Uterus (tissue), 4 donors: ENCODE results near the gene CDKAL1. TPM values are rescaled to one million over a fixed set of nuclear protein-coding genes. Genes with fewer than 3 reads are reported as not detected.

Experiments
- DNase-seq, 2 donors: peaks; one replicate each; pipeline ENCODE4 v3.0.0-alpha.2; 2019 to 2020
- H3K27ac ChIP-seq, 2 donors: fragments of 200-600 bp; sonication (generic); 1 replicate in 1 of 2; 2 replicates in 1 of 2; pipeline ENCODE4 v1.5.1; 2016 to 2018
- H3K27me3 ChIP-seq, 2 donors: fragments of 200-600 bp; sonication (generic); one replicate each; pipeline ENCODE4 v1.5.1; 2018 to 2019; ENCODE audit warnings: control low read depth in 1 of 2
- H3K36me3 ChIP-seq, 2 donors: fragments of 200-600 bp; sonication (generic); one replicate each; pipeline ENCODE4 v1.5.1; 2019; ENCODE audit warnings: control low read depth in 1 of 2
- H3K4me1 ChIP-seq, 2 donors: fragments of 200-600 bp; sonication (generic); one replicate each; pipeline ENCODE4 v1.5.1; 2018 to 2019; ENCODE audit warnings: control low read depth in 1 of 2
- H3K4me3 ChIP-seq, 2 donors: fragments of 200-600 bp; sonication (generic); 1 replicate in 1 of 2; 2 replicates in 1 of 2; pipeline ENCODE4 v1.5.1; 2018 to 2019; ENCODE audit warnings: mild to moderate bottlenecking in 1 of 2
- H3K9me3 ChIP-seq, 2 donors: fragments of 200-600 bp; sonication (generic); one replicate each; pipeline ENCODE4 v1.5.1; 2019; ENCODE audit warnings: control low read depth in 1 of 2
- CTCF ChIP-seq, 4 experiments: fragments of 200-600 bp in 2 of 4; fragments of 450-650 bp in 2 of 4; sonication (generic) in 2 of 4; IDR thresholded peaks; one replicate each; pipeline ENCODE4 v1.5.1; 2016 to 2019; ENCODE audit warnings: antibody characterized with exemption in 4 of 4, mild to moderate bottlenecking in 2 of 4, moderate library complexity in 1 of 4
- POLR2A ChIP-seq, 2 donors: fragments of 450-650 bp; IDR thresholded peaks; one replicate each; pipeline ENCODE4 v1.6.1; 2016; ENCODE audit warnings: antibody characterized with exemption in 2 of 2, mild to moderate bottlenecking in 1 of 2, moderate library complexity in 1 of 2
- intact Hi-C: fragments of 100-400 bp; cut with DNase I; formaldehyde crosslinking; loops from one replicate; pipeline ENCODE4 v1.15.1; 2023; ENCODE audit warnings: low total_unique reads
- total RNA-seq, 4 donors: library from RNA; depleted of rRNA in 3 of 4; stranded (reverse); fragments of >200 nt in 3 of 4; gene quantifications; one replicate each; pipeline versions ENCODE4 v1.1.0 to v1.2.4, GENCODE V29; 2014 to 2023
- donor health status: DM: yes; HTN: yes; CAD: no.

Gene CDKAL1
- total RNA-seq, 4 donors from 2014 or later, result 5.0 to 51.7 (median 18.9) TPM

- Histone ChIP-seq H3K27me3 (no peaks in the 10 kb centered on the region), H3K4me3 (no peak overlapping the region), H3K36me3 (no peaks in the 10 kb centered on the region), H3K27ac (no peak overlapping the region), H3K9me3 (no peaks in the 10 kb centered on the region), H3K4me1 (no peaks in the 10 kb centered on the region)
- DNase-seq, result no peak
- intact Hi-C loops, result no loop called here
- no peak for TF ChIP-seq CTCF (IDR thresholded peaks at IDR 0.05)
- no peak for TF ChIP-seq POLR2A (IDR thresholded peaks at IDR 0.05)
These were observed 396.8 kb downstream of the CDKAL1 start for GRCh38 chr6:20931093-20931492.

- no peak overlapping the region for H3K27ac ChIP-seq
These were observed 397.5 kb downstream of the CDKAL1 start for GRCh38 chr6:20931772-20932171.

GRCh38 chr6:20932284-20932683 is 398.0 kb downstream of the CDKAL1 start:
- Histone ChIP-seq H3K4me1 (no peaks in the 10 kb centered on the region), H3K9me3 (no peaks in the 10 kb centered on the region), H3K27me3 (no peaks in the 10 kb centered on the region), H3K4me3 (no peak overlapping the region), H3K27ac (no peak overlapping the region), H3K36me3 (no peaks in the 10 kb centered on the region)
- intact Hi-C loops, result no loop called here
- DNase-seq, result no peak
- TF ChIP-seq POLR2A (IDR thresholded peaks at IDR 0.05), result no peak
- no peak for TF ChIP-seq CTCF (IDR thresholded peaks at IDR 0.05)

More at GRCh38 chr6:20931772-20932171, 397.5 kb downstream of the CDKAL1 start:
- H3K36me3 ChIP-seq, result no peaks in the 10 kb centered on the region
- no peaks in the 10 kb centered on the region for H3K9me3 ChIP-seq
- intact Hi-C loops, result no loop called here
- TF ChIP-seq CTCF (IDR thresholded peaks at IDR 0.05), result no peak
- no peak for TF ChIP-seq POLR2A (IDR thresholded peaks at IDR 0.05)
- DNase-seq, result no peak
- no peaks in the 10 kb centered on the region for H3K27me3 ChIP-seq
- no peak overlapping the region for H3K4me3 ChIP-seq
- no peaks in the 10 kb centered on the region for H3K4me1 ChIP-seq

GRCh38 chr6:20933057-20933788 is 399.0 kb downstream of the CDKAL1 start:
- H3K27ac ChIP-seq, result no peak overlapping the region
- DNase-seq, result no peak
- no peaks in the 10 kb centered on the region for H3K36me3 ChIP-seq
- intact Hi-C loops, result no loop called here
- H3K4me1 ChIP-seq, result no peaks in the 10 kb centered on the region
- no peaks in the 10 kb centered on the region for H3K27me3 ChIP-seq
- H3K9me3 ChIP-seq, result no peaks in the 10 kb centered on the region
- TF ChIP-seq CTCF (IDR thresholded peaks at IDR 0.05) (no peak), POLR2A (IDR thresholded peaks at IDR 0.05) (no peak)
- H3K4me3 ChIP-seq, result no peak overlapping the region

- no peak for TF ChIP-seq POLR2A (IDR thresholded peaks at IDR 0.05)
- no peak for TF ChIP-seq CTCF (IDR thresholded peaks at IDR 0.05)
- no peak for DNase-seq
- Histone ChIP-seq H3K27ac (no peak overlapping the region), H3K36me3 (no peaks in the 10 kb centered on the region), H3K4me3 (no peak overlapping the region), H3K4me1 (no peaks in the 10 kb centered on the region), H3K9me3 (no peaks in the 10 kb centered on the region), H3K27me3 (no peaks in the 10 kb centered on the region)
- intact Hi-C loops, result no loop called here
These were observed 402.7 kb downstream of the CDKAL1 start for GRCh38 chr6:20936949-20937348.
